GM21423 (cell line): ENCODE data around the gene ARHGAP11A.

Experiments
- ATAC-seq: cut with Tn5 transposase; IDR thresholded peaks from one replicate; pipeline ENCODE4 v1.9.1; 2021; ENCODE audit warnings: mild to moderate bottlenecking, moderate library complexity; ENCODE audit not compliant: unreplicated experiment

ARHGAP11A gene

GRCh38 chr15:32656496-32656895 lies 41.2 kb downstream of the ARHGAP11A start:
- ATAC-seq = no peak

- ATAC-seq = peak; percentile 69
Measured at GRCh38 chr15:32657198-32657883, 42.0 kb downstream of the ARHGAP11A start.

DNA sequence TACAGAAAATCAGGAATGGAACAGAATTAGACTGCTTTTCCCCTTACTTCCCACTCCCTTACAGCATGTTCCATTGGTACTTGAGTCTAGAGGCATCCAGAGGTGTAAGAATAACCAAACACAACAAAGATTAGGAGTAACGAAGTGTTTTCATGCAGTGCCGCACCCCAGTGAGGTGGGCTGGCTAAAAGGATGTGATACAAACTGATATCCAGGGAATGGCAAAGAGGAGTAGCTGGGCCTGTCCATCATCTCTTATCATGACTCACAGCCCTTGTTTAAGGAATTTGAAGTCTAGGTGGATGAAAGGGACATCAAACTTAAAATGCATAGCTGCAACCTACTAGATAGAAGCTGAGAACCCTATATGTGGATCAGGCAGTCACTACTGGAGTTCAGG lies 42.6 kb downstream of the ARHGAP11A start:
- no peak for ATAC-seq

- no peak for ATAC-seq
Measured at GRCh38 chr15:32659340-32660155, 44.2 kb downstream of the ARHGAP11A start.

GRCh38 chr15:32663671-32664070 lies 48.4 kb downstream of the ARHGAP11A start:
- no peak for ATAC-seq

DNA sequence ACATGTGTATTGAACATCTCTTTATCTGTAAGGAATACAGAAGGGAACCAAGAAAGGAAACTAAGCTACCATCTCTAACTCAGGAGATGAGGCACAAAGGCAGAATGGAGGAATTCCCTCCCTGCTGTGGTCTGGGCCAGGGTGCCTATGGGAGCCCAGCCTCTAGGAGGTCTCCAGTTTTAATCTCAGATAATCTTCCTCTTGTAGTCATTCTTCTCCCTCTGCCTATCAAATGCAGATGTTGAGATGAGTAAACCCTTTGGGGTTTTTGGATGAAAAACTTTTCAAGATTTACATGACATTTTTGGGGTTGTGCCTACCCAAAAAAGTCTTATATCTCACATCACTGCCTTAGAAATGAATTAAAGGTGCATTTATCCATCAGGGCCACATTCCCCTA lies 49.5 kb downstream of the ARHGAP11A start:
- no peak for ATAC-seq

- no peak for ATAC-seq
Measured at GRCh38 chr15:32667321-32667720, 52.0 kb downstream of the ARHGAP11A start.

- no peak for ATAC-seq
Measured at GRCh38 chr15:32668942-32669341, 53.6 kb downstream of the ARHGAP11A start.

DNA sequence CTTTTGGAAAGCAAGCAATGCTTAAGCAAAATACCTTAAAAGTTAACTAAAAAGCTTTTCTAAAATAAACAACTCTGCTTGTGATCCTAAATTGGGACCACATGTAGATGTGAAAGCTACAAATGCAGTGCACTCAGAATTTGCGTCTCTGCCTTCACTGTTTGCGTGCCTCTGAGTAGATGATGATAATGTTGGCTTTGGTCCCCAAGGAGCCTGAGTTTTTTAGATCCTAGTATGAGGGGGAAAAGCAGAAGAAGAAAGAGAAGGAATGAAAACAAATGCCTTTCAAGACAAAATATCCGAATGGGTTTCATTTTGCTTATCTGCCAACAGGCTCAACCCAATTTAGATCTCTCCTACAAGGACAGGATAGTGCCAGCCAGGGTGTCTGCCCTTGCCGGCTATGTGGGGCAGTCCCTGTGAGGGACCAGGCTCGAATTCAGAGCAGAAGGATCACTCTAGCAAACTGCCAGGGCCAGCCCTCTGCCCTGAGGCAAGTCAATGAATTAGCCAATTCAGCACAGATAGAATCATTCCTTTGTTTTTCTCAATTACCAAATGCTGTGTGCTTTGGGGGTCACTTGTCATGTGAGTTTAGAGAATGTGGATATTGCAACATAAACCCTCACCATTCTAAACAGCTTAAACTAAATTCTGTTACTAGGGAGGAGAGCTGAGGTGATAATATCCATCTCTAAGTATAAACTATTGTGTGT lies 54.8 kb downstream of the ARHGAP11A start:
- ATAC-seq = no peak

DNA sequence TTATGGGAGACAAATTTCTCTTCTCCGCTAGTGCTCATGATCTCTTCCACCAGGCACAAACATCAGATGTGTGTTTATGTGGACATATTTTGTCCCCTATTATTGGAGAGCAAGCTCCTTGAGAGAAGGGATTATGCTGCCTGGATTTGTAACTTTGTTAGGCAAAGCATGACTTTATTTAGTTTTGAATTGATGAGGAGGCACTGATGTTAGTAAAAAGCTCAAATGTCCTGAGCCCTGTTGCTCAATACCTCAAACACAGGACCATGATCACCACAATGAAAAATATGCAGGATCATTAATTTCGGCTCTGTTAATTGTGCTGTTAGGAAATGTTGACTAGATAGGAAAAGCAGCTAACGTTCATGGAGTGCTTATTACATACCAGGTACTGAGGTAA lies 55.3 kb downstream of the ARHGAP11A start:
- no peak for ATAC-seq

- no peak for ATAC-seq
Measured at GRCh38 chr15:32671339-32672325, 56.3 kb downstream of the ARHGAP11A start.

DNA sequence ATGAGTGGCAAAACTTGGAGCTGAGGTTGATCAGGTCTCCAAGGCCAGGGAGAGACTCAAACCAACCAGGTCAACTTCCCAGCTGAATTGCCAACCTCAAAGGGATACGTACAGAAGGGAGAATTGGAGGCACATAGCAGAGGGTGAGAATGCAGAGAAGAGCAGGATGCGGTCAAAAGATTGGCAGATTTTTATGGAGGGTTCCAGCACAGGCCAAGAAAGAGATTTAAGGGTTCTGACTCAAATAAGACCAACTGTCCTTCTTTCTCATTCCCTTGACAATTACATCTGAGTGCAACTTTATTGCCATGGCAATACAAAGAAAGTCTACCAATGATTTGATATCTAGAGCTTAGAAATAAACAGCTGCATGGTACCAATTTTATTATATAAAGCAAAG lies 59.4 kb downstream of the ARHGAP11A start:
- ATAC-seq = no peak

- ATAC-seq = no peak
Measured at GRCh38 chr15:32675466-32675865, 60.2 kb downstream of the ARHGAP11A start.

DNA sequence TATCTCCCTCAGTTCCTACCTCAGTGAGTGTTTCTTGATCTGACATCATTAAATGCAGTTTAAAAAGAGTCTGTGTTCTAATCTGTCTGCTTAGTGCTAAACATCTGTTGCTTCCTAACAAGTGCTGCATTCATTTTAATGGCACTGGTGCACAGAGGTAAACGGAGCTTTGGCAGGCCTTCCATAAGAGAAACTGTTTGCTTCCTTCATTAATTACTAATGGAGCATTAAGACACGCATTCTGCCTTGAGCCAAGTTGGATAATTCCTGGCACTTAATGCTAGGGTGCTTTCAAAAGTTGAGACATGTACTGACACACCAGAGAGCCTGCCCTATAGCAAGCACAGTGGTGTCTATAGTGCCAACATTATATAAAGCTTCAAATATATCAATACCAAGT lies 60.9 kb downstream of the ARHGAP11A start:
- no peak for ATAC-seq

DNA sequence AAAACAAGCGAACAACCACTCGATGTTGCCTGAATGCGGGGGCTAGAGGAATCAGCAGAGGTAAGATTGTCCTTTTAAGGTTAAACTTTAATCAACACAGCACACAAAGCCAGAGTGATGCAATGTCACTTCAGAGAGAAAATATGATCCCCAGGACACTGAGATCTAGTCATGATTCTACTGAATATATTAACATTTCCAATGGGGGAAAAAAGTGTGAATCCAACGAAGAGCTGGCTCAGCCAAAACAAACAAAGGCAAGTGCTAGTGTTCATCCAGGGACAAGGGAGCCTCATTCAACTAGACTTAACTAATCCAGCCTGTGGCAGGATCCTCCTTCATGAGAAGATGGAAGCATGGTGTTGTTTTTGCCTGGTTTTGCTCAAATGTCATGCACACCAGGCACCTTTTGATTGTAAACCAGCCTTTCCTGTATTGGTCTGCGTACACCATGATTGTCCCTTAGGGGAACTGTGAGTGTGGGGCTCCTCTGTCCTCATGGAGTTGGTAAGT lies 62.0 kb downstream of the ARHGAP11A start:
- ATAC-seq = no peak

- no peak for ATAC-seq
Measured at GRCh38 chr15:32679298-32679690, 64.0 kb downstream of the ARHGAP11A start.

- no peak for ATAC-seq
Measured at GRCh38 chr15:32682569-32682968, 67.3 kb downstream of the ARHGAP11A start.

GRCh38 chr15:32682977-32683630 lies 67.8 kb downstream of the ARHGAP11A start:
- ATAC-seq = no peak

GRCh38 chr15:32683906-32684584 lies 68.7 kb downstream of the ARHGAP11A start:
- ATAC-seq = no peak
